ENCODE results near the gene CCDC51.
"Not testable (repeated sequence)": the region's sequence is repeated elsewhere in the genome, so short reads cannot be mapped to it uniquely, and the experiment has no call there.

The CCDC51 gene

DNA sequence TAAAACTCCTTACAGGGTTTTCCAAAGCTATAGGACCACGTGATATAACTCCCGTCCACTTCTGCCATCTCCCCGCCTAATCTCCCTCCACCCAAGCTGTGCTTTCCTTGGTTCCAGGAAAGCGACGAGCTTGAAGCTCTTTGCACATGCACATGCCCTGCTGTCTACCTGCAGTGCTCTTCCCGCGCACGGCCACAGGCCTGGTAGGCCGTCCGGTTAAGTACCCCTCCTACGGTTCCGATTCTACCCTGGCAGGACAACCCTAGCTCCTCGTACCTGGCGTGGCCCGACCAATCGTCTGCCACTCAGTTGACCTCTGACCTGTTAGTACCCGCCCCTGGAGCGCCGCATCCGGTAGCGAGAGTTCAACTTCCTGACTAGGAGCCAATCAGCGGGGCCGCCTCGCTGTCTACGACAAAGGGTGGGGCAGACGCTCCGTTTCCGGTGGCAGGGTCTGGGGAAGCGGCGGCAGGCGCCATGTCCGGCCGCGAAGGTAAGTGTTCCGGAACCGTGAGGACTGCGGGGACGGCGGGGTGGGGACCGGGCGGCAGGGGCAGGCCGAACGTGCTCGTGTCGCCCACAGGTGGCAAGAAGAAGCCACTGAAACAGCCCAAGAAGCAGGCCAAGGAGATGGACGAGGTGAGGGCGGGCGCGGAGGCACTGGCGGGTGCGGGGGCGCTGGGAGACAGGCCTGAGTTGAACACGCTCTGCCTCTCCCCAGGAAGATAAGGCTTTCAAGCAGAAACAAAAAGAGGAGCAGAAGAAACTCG is at the start of gene CCDC51, which contains the start of gene TMA7:
Gene CCDC51 (minus strand): TSS at position 300 of the 770 bp plus-strand sequence. CDS start 4,991 bp downstream, outside the sequence.
Gene TMA7 (plus strand): TSS at position 438 of the 770 bp plus-strand sequence. CDS start 40 bp downstream, at position 478.
- peak; percentile 98 for DNase-seq

- no peak for DNase-seq
Observed at GRCh38 chr3:48486952-48487351, 47.0 kb upstream of the CCDC51 start.

DNA sequence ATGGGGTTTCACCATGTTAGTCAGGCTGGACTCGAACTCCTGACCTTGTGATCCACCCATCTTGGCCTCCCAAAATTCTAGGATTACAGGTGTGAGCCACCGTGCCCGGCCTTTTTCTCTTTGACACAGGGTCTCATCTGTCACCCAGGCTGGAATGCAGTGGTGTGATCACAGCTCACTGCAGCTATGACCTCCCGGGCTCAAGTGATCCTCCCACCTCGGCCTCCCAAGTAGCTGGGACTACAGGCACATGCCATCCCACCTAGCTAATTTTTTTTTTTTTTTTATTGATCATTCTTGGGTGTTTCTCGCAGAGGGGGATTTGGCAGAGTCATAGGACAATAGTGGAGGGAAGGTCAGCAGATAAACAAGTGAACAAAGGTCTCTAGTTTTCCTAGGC is 42.9 kb upstream of the CCDC51 start:
- not testable (repeated sequence) for DNase-seq

GRCh38 chr3:48480891-48481290 is 41.0 kb upstream of the CCDC51 start:
- DNase-seq, result not testable (repeated sequence)

GRCh38 chr3:48478626-48479555 is 39.0 kb upstream of the CCDC51 start:
- DNase-seq, result peak; percentile 70

- no peak for DNase-seq
Observed at GRCh38 chr3:48477959-48478520, 38.1 kb upstream of the CCDC51 start.

DNA sequence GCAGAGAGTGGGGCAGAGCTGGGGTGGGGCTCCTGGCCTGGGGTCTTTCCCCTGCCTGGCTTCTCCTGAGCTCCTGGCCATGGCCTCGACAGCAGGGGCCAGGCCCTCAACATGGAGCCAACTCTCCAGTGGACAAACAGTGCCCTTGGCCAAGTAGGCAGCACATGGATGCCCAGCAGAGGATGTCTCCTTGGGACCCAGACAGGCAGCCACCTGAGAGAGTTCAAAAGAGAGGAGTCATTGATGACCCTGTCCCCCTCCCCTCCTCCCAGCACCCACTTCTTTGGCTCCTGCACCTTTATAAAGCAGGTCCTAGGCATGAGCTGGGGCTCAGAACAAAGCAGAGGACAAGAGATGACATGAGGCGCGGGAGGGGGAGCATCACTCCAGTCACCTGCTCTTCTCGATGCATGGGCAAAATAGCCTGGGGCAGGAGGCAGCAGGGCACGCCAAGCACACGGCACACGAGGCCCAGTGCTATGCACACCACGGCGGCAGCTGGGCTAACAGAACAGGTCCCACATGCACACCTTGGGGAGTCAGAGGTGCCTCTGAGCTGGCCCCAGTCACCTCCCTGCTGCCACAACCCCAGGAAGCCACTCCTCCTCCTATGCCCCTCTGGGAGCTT is 36.6 kb upstream of the CCDC51 start:
- DNase-seq, result no peak

DNA sequence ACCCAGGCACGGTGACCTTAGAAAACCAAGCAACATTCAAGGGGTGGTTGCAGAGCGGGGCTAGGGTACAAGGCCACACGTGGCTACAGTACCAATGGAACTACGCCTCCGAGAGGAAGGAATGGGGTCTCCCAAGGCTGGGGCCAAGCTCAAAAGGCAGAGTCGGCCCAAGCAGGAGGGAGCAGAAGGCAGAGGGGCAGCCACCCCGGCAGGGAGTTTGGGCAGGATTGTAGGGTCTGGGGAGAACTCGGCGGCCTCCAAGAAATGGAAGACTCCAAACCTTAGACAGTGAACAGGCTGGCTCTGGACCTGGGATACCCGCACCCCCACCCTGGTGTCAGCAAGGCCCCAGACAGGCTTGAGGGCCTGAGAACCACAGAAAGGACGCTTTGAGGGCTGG is 35.3 kb upstream of the CCDC51 start:
- no peak for DNase-seq

- no peak for DNase-seq
Observed at GRCh38 chr3:48474619-48475018, 34.7 kb upstream of the CCDC51 start.

GRCh38 chr3:48474031-48474430 is 34.1 kb upstream of the CCDC51 start:
- not testable (repeated sequence) for DNase-seq

- DNase-seq, result no peak
Observed at GRCh38 chr3:48473617-48473952, 33.7 kb upstream of the CCDC51 start.

DNA sequence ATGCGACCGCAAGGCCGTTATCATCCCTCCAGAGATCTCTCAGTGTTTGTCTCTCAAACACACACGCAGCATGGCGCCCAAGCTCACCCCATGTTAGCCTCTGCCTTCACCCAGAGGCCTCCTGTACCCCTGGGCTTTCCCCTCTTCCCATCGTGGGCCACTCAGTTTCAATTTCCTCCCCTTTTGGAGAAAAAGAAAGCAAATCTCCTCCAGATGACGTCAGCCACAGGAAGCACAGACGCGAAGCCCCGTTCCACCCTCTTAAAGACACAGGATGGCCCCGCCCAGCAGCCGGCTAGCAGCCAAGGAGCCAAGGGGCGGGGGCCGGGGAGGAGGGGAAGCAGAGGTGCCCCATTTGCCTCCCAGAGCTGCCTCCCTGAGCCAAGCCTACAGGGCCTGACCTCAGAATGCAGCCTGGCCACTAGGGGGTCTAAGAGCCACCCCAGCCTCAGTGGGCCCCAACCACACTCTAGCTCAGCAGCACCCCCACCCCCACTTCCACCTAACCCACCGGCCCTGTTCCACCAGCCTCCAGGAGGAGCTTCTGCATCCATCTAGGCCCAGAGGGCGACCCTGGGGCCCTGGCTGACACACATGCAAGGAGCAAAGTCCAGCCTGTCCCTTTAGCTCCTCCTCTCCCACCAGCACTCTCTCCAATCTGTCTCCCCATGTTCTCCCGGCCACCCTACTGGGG is 33.2 kb upstream of the CCDC51 start:
- DNase-seq, result peak; percentile 97

- no peak for DNase-seq
Observed at GRCh38 chr3:48472673-48472922, 32.7 kb upstream of the CCDC51 start.

DNA sequence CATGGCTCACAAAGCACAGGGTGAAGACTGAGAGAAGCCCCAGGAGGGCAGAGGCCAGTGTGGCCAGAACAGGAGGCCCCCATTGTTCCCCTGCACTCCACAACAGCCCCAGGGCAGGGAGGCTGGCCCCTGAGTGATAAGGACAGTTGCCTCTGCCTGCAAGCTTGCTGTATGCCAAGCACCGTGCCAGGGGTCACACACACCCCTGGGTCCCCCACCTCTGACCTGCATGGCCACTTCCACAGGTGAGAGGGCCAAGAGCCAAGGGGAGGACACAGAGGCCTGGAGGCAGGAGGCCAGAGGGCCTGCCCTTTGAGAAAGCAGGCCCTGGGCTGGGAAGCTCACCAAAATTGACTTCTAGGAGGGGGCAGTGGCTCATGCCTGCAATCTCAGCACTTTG is 30.4 kb upstream of the CCDC51 start:
- DNase-seq, result no peak

- no peak for DNase-seq
Observed at GRCh38 chr3:48469046-48469915, 29.4 kb upstream of the CCDC51 start.

GRCh38 chr3:48468329-48468731 is 28.4 kb upstream of the CCDC51 start:
- DNase-seq, result no peak

GRCh38 chr3:48467473-48468267 is 27.8 kb upstream of the CCDC51 start:
- no peak for DNase-seq

DNA sequence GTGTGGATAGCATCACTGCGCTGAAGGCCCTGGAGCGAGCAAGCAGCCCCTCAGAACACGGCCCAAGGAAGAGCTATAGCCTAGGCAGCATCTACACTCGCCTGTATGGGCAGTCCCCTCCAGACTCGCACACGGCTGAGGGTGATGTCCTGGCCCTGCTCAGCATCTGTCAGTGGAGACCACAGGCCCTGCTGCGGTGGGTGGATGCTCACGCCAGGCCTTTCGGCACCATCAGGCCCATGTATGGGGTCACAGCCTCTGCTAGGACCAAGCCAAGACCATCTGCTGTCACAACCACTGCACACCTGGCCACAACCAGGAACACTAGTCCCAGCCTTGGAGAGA is 27.2 kb upstream of the CCDC51 start:
- no peak for DNase-seq

GRCh38 chr3:48466386-48467109 is 26.6 kb upstream of the CCDC51 start:
- DNase-seq, result peak; percentile 42

All from CD4-positive, alpha-beta T cell treated with Interleukin-10 for 1 hour (primary cell).